Activated gamma-delta T cell (primary cell): Measurements from ENCODE around the gene LDLRAD4.

Experiments
- DNase-seq: peaks from one replicate; lab custom pipeline; 2025; lab: John Stamatoyannopoulos, UW

Gene LDLRAD4

DNA sequence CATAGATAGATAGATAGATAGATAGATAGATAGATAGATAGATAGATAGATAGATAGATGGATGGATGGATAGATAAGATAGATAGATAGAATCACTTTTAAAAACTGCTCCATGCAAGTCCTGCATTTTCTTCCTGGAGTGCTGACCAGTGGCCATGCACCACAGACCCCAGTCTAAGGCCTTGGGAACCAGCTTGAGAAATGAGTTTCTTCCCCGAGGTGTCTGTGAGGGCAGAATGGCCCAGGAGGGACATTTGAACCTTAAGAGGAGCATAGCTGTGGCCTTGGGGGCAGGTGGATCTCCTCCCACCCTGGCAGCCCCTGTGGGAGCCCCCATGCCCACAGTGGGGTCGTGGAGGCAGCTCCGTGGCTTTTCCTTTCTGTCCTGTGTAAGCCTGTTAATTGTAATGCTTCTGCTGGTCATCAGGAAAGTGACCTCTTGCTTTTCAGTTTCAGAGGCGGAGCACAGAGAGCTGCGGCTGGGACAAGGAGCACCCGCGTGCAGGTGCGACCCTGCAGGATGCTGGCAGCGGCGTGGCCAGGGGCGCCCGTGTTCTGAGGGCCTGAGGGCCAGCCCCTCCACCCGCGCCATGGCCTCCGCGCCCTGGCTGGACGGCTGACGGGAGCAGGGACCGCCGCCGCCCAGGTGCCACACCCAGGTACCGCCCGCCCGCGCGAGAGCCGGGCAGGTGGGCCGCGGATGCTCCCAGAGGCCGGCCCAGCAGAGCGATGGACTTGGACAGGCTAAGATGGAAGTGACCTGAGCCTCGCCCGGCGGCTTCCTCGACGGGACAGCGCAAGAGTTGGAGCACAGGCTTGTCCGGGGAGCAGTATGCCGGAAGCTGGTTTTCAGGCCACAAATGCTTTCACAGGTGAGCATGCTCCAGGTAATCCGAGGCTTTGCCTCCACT is 168.6 kb downstream of the LDLRAD4 start:
- no peak for DNase-seq

DNA sequence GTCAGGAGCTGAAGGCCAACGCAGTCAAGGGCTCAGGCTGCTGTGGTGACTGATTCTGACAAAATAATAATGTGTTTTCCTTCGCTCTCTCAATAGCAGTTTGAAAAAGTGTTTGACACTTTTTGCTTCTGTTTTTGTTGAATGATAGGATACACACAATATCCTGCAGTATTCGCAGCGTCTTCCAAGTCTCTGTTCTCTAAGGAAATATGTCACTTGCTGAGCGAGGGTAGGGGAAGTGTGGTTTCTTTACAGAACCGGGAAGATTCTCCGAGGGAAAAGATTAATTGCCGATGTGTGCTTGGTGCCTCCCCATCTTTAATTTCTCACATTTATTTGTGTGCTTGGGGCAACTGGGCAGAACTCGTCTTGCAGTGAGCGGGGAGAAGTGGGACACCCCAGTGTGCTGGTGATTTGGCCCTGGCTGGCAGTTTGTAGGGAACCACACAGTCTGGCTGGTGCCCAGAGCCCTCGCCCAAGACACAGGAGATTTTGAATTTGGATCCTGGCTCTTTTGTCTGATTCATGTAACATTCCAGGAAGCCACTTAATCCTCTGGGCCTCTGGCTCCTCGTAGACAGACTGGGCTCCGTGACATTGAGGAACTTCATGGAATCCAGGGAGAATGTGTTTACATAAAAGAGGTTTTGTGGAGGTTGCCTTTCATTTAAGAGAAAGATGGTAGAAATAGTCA is 169.4 kb downstream of the LDLRAD4 start:
- no peak for DNase-seq

DNA sequence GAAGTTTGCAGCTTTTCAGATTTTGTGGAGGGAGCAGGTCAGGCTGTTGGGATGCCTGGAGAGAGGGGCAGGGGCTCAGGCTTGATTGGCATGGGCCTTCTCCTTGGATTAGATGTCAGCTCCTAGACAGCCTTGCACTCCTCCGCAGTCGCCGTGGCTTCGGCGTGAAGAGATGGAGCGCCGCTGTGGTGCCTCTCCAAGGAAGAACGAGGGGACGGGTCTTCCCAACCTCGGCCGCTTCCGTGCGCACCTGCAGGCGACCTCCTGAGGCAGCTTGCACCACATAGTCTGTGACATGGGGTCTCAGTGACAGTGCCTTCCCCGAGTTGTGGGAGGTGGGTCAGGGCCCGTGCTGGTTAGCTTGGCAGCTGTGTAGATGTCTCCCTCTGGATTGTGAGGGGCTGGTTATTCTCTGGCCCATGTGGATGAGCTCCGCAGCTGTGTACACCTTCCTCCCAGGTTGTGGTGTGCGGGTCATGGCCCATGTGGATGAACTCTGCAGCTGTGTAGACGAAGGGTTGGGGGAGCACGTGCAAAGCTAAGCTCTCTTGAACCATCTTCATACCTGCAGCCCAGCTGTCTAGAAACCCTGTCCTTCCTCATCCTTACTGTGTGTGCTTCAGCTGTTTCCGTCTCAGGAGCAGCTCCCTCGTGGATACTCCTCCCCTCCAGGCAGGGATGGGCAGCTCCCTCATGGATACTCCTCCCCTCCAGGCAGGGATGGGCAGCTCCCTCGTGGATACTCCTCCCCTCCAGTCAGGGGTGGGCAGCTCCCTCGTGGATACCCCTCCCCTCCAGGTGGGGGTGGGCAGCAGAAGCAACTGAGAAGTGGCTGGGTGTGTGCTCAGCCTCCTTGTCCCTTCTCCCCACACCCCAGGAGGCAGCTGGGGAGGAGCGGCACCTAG is 170.3 kb downstream of the LDLRAD4 start:
- no peak for DNase-seq

DNA sequence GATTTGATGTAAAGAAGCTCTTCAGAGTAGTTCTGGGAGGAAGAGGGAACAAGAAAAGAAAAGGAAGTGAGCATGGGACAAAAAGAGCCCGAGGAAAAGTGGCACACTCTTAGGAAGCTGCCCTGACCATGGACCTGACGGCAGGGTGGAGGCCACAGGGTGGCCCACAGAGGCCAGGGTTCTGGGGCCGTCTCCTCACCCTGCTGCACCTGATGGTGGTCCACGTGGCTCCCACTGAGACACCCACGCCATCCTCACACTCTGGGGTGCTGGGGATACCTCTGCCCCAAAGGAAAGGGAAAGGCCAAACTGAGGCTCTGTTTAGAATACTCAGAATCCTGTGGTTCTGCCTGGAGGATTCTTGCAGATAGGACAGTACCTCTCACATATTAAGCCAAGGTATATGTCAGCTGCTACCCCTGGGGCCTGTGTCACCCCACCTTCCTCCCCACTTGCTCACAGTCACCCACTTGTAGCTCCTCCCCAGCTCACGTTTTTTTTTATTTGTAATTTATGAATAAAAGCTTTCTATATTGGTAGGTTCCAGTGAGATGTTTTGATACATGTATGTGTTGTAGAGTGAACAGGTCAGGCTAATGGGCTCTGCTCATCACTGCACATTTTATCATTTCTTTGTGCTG is 171.1 kb downstream of the LDLRAD4 start:
- no peak for DNase-seq

DNA sequence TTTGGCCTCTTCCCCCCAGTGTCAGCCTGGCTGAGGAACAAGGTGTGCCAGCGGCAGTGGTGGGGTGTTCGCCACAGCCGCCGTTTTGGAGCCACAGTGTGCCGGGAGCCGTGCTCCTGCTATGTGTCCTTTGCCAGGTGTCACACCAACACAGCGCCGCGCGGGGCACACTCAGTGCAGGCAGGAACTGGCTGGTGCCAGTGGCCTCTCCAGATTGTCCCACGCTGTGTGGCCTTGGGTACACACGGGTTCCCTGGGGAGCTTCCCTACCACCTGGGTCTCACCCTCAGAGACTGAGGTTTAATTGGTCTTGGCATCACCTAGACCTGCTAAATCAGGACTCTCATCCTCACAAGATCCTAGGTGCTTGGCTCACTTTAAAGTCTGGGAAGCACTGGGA is 171.6 kb downstream of the LDLRAD4 start:
- no peak for DNase-seq

DNA sequence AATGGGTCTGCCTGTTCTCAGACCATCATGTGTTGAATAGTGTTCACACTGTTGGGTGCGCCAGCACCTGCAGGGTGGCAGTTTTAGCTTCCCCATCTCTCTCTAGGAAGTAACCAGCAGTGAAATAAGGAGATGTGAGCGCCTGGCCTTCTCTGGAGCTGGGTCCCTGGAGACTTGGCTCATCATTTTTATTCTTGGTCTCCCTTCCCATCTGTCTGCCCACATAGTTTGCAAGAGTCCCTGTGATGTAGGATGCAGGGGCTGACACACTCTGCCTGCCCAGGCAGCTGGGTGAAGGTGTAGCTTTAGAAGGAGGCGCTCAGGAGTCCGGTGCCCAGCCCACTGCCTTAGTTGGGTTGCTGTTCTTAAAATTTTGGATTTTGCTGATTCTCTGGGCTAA is 172.2 kb downstream of the LDLRAD4 start:
- DNase-seq = no peak

DNA sequence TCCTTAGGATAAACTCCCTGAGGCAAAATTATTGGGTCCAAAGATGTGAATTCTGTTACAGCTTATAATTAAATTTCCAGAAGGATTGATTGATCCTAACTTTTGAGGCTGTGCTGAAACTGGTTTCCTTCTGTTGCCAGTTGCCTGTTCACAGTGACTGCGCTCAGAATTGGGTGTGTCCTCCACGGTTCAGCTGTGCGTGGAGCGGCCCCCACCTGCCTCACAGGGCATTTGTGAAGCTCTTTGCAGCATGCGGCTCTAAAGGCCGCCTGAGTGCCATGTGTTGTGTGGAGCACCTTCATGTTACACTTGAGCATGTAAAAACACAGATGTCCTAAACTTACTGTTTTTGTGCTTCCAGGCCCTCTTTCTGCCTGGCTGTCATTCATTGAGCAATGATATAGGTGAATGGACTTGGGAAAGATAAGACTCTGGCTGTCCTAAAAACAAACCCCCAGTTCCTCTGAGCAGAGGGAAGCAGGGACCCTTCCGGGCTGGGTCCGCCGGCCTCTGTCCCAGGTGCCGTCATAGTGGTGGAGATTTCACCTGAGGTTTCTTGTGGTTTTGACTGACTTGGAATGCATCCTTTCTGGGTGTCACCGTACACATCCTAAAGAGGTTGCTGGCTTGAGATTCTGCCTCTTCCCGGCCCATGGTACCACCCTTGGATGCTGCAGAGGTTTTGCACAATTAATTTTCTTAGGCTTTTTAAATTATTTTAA is 173.6 kb downstream of the LDLRAD4 start:
- DNase-seq = no peak

DNA sequence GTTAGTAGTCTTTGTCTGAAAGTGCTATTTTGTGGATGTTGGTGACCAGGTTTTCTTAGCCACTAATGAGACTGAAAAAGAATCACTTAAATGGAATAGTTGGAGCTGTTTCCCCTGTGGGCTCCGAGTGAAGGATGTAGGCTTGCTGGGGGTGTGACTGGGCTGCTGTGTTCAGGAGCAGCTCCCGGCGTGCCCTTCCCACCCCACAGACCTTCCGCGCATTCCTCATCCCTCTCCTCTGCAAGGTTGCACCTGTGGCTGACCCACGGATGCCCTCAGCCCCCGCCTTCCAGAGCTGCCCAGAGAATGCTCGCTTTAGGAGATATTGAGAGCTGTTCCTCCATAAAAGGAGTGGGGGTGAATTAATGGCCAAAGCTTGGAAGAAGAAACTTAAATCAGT is 174.3 kb downstream of the LDLRAD4 start:
- no peak for DNase-seq

DNA sequence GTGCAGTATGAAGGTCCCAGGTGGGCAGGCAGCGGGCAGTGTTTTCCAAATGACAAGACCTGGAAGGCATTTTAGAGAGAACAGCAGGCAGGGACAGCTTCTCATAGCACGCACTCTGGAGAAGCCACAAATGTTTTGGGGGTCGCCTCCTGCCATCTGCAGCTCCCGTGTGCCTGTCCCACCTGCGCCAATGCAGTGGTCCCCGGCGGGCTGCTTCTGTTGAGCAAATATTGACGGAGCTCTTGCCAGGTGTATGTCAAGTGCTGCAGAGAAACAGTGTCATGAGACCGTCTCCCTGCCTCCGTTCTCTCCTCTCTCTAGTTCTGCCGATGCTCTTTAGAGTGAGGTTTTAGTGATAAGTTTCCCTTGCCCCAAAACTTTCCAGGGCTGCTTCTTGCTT is 174.8 kb downstream of the LDLRAD4 start:
- no peak for DNase-seq

DNA sequence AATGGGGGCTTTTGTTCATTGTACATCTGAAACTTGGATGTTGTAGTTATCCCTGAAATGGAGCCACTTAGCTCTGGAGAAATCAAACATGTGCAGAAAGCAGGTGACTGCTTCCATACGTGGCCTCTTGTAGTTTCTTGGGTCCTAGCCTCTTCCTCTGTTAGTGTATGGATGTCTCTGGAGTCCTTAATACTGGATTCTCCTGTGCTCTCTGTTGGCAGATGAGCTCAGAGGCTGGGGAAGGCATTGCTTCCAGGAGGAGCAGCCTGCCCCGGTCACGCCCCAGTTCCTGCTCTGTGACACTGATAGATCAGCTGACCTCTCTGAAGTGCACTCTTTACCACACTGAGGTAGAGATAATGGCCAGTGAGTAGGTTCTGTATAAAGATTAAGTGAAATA is 176.2 kb downstream of the LDLRAD4 start:
- no peak for DNase-seq

DNA sequence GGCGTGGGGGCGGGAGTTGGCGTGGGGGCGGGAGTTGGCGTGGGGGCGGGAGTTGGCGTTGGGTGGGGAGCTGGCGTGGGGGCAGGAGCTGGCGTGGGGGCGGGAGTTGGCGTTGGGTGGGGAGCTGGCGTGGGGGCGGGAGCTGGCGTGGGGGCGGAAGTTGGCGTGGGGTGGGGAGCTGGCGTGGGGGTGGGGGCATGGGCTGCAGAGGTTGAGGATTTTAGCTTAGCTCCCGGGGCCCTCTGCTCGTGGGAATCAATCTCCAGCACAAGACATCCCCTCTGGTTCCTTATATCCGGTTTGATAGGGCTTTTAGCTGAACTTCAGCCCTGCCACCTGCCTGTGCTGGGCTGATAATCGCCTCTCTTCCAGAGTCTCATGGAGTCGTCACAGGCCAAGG is 177.0 kb downstream of the LDLRAD4 start:
- DNase-seq = no peak

DNA sequence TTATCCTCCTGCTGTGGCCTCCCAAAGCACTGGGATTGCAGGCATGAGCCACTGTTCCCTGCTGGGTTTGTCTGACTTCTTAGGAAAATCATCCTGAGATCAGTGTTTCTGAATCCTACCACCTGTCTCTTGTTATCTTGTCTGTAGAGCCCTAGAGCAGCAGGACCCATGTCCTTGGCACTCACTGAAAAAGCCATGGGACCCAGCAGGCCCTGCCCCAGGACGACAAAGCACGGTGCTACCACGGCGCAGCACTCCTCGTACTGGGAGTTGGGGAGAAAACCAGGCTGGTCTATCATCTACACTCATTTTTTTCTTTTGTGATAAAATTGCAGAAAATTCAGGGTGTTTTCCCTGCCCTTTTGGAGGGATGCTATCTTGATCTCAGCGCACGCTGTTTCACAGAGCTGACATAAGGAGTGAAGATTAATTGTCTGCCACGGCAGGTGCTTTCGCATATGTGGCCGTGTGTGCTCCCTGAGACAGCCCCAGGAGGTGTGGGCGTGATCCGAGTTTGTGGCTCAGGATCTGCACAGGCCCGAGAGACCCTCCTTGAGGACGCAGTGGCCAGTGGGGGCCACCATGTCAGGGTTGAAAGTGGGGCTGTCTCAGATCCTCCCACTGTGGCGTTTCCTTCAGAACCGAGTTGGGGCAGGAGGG is 179.1 kb downstream of the LDLRAD4 start:
- DNase-seq = no peak

DNA sequence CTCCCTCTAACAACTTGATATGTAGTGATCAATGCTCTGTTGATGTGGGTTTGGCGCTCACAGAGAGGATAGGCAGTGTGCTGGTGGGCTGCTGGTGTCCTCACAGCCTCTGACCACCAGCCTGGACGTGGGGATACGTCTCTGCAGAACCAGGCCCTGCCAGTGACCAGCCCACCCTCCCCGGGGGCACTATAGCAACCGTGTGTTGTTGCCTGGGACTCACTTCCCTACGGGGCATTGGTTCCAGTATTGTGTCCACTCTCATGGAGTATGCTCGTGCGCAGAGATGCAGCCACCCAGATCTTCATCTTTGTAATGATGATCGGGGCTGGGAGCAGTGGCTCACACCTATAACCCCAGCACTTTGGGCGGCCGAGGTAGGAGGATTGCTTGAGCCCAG is 180.1 kb downstream of the LDLRAD4 start:
- DNase-seq = no peak

DNA sequence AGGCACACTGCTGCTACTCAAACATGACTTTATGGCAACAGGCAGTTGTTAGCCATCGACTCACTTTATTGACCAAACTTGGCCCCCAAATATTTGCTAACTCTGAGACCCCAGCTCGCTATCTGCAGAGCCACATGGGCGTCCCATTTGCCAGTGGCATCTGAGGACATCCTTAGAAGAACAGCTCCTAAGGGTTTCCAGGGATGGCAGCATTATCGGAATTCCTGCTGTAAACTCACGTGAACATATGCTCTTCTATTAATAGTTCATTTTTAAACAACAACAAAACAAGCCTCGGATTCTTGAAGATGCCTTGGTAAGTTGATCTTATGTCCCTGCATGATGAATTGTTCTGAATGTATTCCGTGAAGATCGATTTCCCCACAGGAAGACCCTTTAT is 181.0 kb downstream of the LDLRAD4 start:
- DNase-seq = no peak

DNA sequence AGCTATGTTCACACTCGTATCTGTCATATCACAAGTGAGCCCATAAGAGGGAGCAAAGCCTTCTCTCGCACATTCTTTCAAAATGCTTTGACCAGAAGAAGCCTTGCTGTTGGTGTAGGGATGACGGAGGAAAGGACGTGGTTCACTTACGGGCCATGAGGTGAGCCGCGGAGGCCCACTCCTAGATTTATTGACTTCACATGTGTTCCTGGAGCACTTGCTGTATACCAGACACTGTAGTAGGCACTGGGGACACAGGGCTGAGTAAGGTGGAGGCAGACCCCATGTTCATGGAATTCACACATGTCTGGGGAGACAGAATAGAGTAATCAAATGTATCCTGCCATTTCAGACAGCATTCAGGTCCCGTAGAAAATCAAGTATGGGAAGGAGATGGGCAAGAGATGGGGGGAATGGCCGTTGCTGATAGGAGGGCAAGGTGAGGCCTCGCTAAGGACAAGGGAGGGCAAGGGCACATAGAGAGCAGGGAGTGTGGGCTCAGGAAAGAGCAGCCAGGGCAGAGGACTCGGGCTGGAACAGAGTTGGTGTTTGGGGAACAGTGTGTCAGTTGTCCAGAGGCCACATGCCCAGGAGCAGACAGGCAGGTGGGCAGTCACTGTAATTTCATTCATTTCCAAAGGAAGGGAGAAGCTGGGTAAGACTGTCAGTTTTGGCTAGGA is 182.2 kb downstream of the LDLRAD4 start:
- no peak for DNase-seq

DNA sequence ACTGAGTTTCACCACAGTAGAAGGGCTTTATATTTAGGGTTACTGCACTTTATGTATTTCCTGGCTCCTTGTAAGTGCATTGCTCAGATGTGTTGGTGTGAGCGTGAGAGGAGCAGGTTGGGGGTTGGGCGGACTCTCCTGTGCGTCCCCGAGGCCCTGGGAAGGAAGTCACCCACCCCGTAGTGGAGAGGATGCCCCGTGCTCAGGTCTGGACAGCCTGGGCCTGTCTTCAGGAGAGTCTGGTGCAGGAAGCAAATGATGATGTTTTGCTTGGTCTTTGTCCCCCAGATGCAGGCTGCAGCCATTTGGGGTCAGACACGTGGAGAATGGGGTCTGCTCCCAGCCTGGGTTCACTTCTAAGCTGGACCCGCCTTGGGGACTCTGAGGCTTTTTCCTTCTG is 182.8 kb downstream of the LDLRAD4 start:
- no peak for DNase-seq

DNA sequence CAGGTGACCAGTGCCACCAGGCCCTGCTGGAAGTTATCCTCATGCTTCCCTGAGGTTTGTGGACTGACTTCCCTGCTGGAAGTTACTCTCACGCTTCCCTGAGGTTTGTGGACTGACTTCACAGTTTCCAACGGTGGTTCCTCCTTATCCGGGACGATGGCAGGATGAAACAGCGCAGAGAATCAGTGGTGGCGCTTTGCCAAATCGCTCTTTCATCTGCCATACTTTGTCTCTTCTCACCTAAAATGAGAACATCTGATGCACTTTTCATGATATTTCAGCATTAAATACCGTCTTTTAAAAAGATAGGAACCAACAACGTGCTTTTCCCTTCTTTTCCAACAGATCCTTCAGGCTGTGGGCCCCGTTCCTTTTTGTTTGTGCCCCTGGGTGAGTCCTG is 183.3 kb downstream of the LDLRAD4 start:
- no peak for DNase-seq

DNA sequence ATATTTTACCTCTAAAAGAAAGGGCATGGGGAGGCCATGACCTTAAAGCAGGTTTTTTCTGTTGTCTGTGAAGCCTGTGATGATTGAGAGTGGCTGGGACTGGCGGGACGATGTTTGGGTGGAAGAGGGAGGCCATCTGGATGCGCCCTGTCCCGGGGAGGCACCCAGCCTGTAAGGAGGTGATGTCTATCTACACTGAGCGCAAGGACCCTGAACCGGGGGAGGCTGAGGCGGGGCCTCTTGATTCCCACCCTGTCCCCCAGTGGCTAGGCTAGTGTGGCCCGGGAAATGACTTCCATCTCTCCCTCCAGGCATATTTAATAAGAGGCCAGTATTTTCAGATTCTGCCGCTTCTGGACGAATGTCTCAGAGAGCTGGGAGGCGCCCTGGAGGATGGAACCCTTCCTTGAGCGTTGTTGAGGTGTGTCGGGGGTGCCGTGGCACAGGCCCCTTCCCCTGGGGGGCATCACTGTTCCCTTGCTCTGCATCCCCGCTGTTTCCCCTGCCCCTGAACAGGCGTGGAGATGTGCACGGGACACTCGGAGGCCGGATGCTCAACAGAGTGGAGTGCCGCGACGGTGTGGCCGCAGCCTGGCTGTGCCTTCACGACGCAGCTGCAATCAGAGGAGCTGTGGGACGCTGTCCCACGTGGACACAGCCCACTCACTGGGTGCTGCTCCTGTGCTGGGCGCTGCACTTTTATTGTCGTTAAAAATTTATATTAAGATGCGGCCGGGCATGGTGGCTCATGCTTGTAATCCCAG is 185.4 kb downstream of the LDLRAD4 start:
- no peak for DNase-seq

DNA sequence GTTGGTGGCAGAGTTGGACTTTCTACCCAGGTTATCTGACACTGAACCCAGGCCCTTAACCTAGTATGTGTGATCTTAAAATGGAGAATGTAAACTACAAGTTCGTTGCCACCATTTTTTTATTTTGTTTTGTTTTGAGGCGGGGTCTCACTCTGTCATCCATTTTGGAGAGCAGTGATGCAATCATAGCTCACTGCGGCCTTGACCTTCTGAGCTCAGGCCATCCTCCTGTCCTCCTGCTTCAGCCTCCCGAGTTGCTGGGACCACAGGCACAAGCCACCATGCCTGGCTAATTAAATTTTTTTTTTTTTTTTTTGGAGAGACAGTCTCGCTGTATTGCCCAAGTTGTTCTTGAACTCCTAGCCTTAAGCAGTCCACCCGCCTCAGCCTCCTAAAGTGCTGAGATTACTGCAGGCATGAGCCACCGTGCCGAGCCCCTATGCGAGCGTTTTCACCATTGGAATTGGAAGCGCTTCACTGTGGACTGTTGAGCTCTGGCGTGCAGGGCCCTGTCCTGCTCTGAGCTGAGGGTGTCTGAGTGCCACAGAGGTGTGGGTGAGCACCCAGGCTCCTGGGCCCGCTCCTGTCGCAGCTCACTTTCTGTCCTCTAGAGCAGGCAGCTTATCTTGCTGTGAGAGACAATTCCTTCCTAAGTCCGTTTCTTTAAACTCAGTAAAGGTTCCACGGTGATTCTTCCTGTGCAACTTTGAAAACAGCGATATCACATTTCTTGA is 186.9 kb downstream of the LDLRAD4 start:
- no peak for DNase-seq
